Aorta (tissue), 5 donors: ENCODE measurements around the gene CLOCK. TPM values are rescaled to one million over a fixed set of nuclear protein-coding genes. Genes with fewer than 3 reads are reported as not detected.
A peak's percentile ranks its signal among the peaks of the same experiment; 100 is the strongest.
"Not testable (repeated sequence)": the region's sequence is repeated elsewhere in the genome, so short reads cannot be mapped to it uniquely, and the experiment has no call there.

Experiments used
- ATAC-seq: fragments of 200-7000 bp; cut with Tn5 transposase; one replicate; pipeline ENCODE4 v1.9.1; 2022; ENCODE audit warnings: moderate library complexity; ENCODE audit not compliant: low FRiP score
- DNase-seq, 2 donors: peaks; one replicate each; pipeline ENCODE4 v3.0.0-alpha.2; 2020
- H3K27ac ChIP-seq, 2 donors: one replicate each; pipeline ENCODE4 v1.5.1; 2013; ENCODE audit warnings: low read length in 2 of 2, mild to moderate bottlenecking in 2 of 2, moderate library complexity in 2 of 2, control low read depth in 1 of 2, inconsistent platforms in 1 of 2, low read depth in 1 of 2
- H3K27me3 ChIP-seq, 2 donors: one replicate each; pipeline ENCODE4 v1.6.1; 2013; ENCODE audit warnings: control low read depth in 1 of 2, low read length in 1 of 2, mild to moderate bottlenecking in 1 of 2, moderate library complexity in 1 of 2; ENCODE audit not compliant: insufficient read depth in 2 of 2, control insufficient read depth in 1 of 2
- H3K36me3 ChIP-seq, 2 donors: one replicate each; pipeline ENCODE4 v1.6.1; 2013; ENCODE audit warnings: control low read depth in 1 of 2, low read length in 1 of 2, mild to moderate bottlenecking in 1 of 2; ENCODE audit not compliant: insufficient read depth in 2 of 2, control insufficient read depth in 1 of 2
- H3K4me1 ChIP-seq, 2 donors: one replicate each; pipeline ENCODE4 v1.6.1; 2013; ENCODE audit warnings: low read length in 2 of 2, control low read depth in 1 of 2, mild to moderate bottlenecking in 1 of 2, moderate library complexity in 1 of 2; ENCODE audit not compliant: insufficient read depth in 2 of 2, control insufficient read depth in 1 of 2
- H3K4me3 ChIP-seq, 2 donors: one replicate each; pipeline ENCODE4 v1.5.1; 2013; ENCODE audit warnings: low read length in 2 of 2, control low read depth in 1 of 2, mild to moderate bottlenecking in 1 of 2
- H3K9me3 ChIP-seq: one replicate; pipeline ENCODE4 v1.6.1; 2013; ENCODE audit warnings: mild to moderate bottlenecking, low read length; ENCODE audit not compliant: control insufficient read depth
- WGBS, 2 donors: extraction: QIAGEN DNeasy Blood & Tissue Kit; methylation state at CpG; one replicate each; pipeline ENCODE4 v1.1.7; 2013; 5-methylcytosine and 5-hydroxymethylcytosine counted together
- intact Hi-C, 2 donors: fragments of 100-400 bp; cut with DNase I; formaldehyde crosslinking; loops; one replicate each; pipeline versions ENCODE4 v1.14.2 to v1.15.0; 2022
- long read RNA-seq, 2 donors: library from polyadenylated mRNA; unstranded; transcript quantifications; one replicate each; pipeline ENCODE4 v2.0.0, GENCODE V29; 2020 to 2021
- polyA plus RNA-seq, 2 donors: library from polyadenylated mRNA; stranded (reverse); fragments of 200-250 nt; gene quantifications; one replicate each; pipeline ENCODE4 v1.2.3, GENCODE V29; 2013
- total RNA-seq, 2 donors: library from RNA; stranded (reverse); fragmentation: NEBNext Ultra II Directional; extraction: Animal tissue kit (Norgen Biotek cat#: 25700); gene quantifications; one replicate each; pipeline ENCODE4 v1.2.1, GENCODE V29; 2021
- donor health status: healthy with polysubstance abuse.
- donor health status: Bipolar disorder and iron deficiency.
- donor health status: DM: no; HTN: no; CAD: no.
- donor health status: DM: no; HTN: no; CAD: no.
- donor health status: DM: yes; HTN: yes; CAD: no.

Gene CLOCK
- total RNA-seq = 10 to 100 TPM; 32.4 to 36.8 TPM
- polyA plus RNA-seq = 1 to 10 TPM; 4.8 to 5.6 TPM
- long read RNA-seq, donor 1, partial matches to known transcripts = 9 of 30 reads
- long read RNA-seq, donor 1, other reads (novel, unspliced or antisense) = 21 of 30 reads
- long read RNA-seq, donor 2, partial matches to known transcripts = 3 of 33 reads
- long read RNA-seq, donor 2, other reads (novel, unspliced or antisense) = 26 of 33 reads

- 0 to 1% methylated on average over 70 to 71 of the region's 71 CpGs for WGBS, 2 donors
- DNase-seq (peak; percentile 92 to 96), ATAC-seq (peak; percentile 93)
- intact Hi-C loops = loop anchor here (2.0 to 10.0 kb wide), 6 partner anchors 92 to 308 kb away; partner anchors contain the start of genes EXOC1 (in 2 of the 2), SRD5A3 (in 2 of the 2) and TMEM165 (in 1 of the 2)
- H3K36me3 ChIP-seq = no peaks in the 10 kb centered on the region
- peak within 1 kb of the TSS; percentile 94 to 99 for H3K4me3 ChIP-seq
- no peaks in the 10 kb centered on the region for H3K9me3 ChIP-seq
- peak within 1 kb of the TSS; percentile 65 to 71 for H3K27ac ChIP-seq
- H3K4me1 ChIP-seq = no peaks in the 10 kb centered on the region
- no peaks in the 10 kb centered on the region for H3K27me3 ChIP-seq
Observed at GRCh38 chr4:55546756-55547465, at the start of gene CLOCK. Gene CLOCK, minus strand, starts transcription at chr4:55546909. Its CDS starts 64,124 bp downstream, at chr4:55482785.

- DNase-seq = no peak
- no peaks in the 10 kb centered on the region for H3K9me3 ChIP-seq
- no peaks in the 10 kb centered on the region for H3K27me3 ChIP-seq
- no peaks in the 10 kb centered on the region for H3K36me3 ChIP-seq
- intact Hi-C loops = no loop called here
- no peak within 1 kb of the TSS for H3K4me3 ChIP-seq
- no peak for ATAC-seq
- 85 to 94% methylated on average over 24 of the region's 24 CpGs for WGBS, 2 donors
- H3K4me1 ChIP-seq = no peaks in the 10 kb centered on the region
- H3K27ac ChIP-seq = no peak within 1 kb of the TSS
Observed at GRCh38 chr4:55592014-55592413, 45.3 kb upstream of the CLOCK start, which contains the start of gene PDCL2. Gene PDCL2, minus strand, starts transcription at chr4:55592245. Its CDS starts 136 bp downstream, at chr4:55592109.

- ATAC-seq (no peak), DNase-seq (no peak)
- no peaks in the 10 kb centered on the region for H3K27me3 ChIP-seq
- H3K4me1 ChIP-seq = no peaks in the 10 kb centered on the region
- no peaks in the 10 kb centered on the region for H3K36me3 ChIP-seq
- no peak overlapping the region for H3K4me3 ChIP-seq
- 93 to 98% methylated on average over 2 of the region's 2 CpGs for WGBS, 2 donors
- no peaks in the 10 kb centered on the region for H3K9me3 ChIP-seq
- no peak overlapping the region for H3K27ac ChIP-seq
- intact Hi-C loops = no loop called here
Observed at GRCh38 chr4:55588160-55588559, 41.5 kb upstream of the CLOCK start.

- ATAC-seq, intact Hi-C loops, H3K36me3 ChIP-seq, H3K4me1 ChIP-seq, H3K27me3 ChIP-seq, H3K4me3 ChIP-seq, H3K9me3 ChIP-seq, DNase-seq, H3K27ac ChIP-seq: not testable (repeated sequence)
- WGBS, 2 donors = 97% methylated on average over 2 of the region's 2 CpGs; no CpG with 5 or more reads in 1 of the 2 donors
Observed at GRCh38 chr4:55582773-55583172, 36.1 kb upstream of the CLOCK start.

- no peak overlapping the region for H3K4me3 ChIP-seq
- H3K4me1 ChIP-seq = no peaks in the 10 kb centered on the region
- no peaks in the 10 kb centered on the region for H3K9me3 ChIP-seq
- no peak overlapping the region for H3K27ac ChIP-seq
- ATAC-seq (no peak), DNase-seq (no peak)
- H3K36me3 ChIP-seq = no peaks in the 10 kb centered on the region
- intact Hi-C loops = no loop called here
- no peaks in the 10 kb centered on the region for H3K27me3 ChIP-seq
Observed at GRCh38 chr4:55578341-55579010, 31.8 kb upstream of the CLOCK start.

GRCh38 chr4:55575513-55575912, 28.8 kb upstream of the CLOCK start:
- no peaks in the 10 kb centered on the region for H3K4me1 ChIP-seq
- ATAC-seq (no peak), DNase-seq (no peak)
- H3K27ac ChIP-seq = no peak overlapping the region
- WGBS, 2 donors = 79 to 85% methylated on average over 1 of the region's 1 CpG
- no peaks in the 10 kb centered on the region for H3K27me3 ChIP-seq
- H3K9me3 ChIP-seq = no peaks in the 10 kb centered on the region
- no peak overlapping the region for H3K4me3 ChIP-seq
- H3K36me3 ChIP-seq = no peaks in the 10 kb centered on the region
- intact Hi-C loops = no loop called here

GRCh38 chr4:55574252-55574651, 27.5 kb upstream of the CLOCK start:
- intact Hi-C loops = no loop called here
- no peak for ATAC-seq
- H3K27ac ChIP-seq = no peak overlapping the region
- H3K4me1 ChIP-seq = no peaks in the 10 kb centered on the region
- H3K4me3 ChIP-seq = no peak overlapping the region
- no peak for DNase-seq
- no peaks in the 10 kb centered on the region for H3K9me3 ChIP-seq
- 78 to 87% methylated on average over 1 of the region's 1 CpG for WGBS, 2 donors
- no peaks in the 10 kb centered on the region for H3K27me3 ChIP-seq
- H3K36me3 ChIP-seq = no peaks in the 10 kb centered on the region

GRCh38 chr4:55571806-55572205, 25.1 kb upstream of the CLOCK start:
- 88 to 91% methylated on average over 3 of the region's 3 CpGs for WGBS, 2 donors

More at GRCh38 chr4:55571806-55572205, 25.1 kb upstream of the CLOCK start:
- intact Hi-C loops = no loop called here
- no peak for DNase-seq
- Histone ChIP-seq H3K9me3 (no peaks in the 10 kb centered on the region), H3K36me3 (no peaks in the 10 kb centered on the region), H3K4me3 (no peak overlapping the region), H3K4me1 (no peaks in the 10 kb centered on the region), H3K27ac (no peak overlapping the region), H3K27me3 (no peaks in the 10 kb centered on the region)
- no peak for ATAC-seq
